ENCODE measurements around the gene KCNC2.

DNA sequence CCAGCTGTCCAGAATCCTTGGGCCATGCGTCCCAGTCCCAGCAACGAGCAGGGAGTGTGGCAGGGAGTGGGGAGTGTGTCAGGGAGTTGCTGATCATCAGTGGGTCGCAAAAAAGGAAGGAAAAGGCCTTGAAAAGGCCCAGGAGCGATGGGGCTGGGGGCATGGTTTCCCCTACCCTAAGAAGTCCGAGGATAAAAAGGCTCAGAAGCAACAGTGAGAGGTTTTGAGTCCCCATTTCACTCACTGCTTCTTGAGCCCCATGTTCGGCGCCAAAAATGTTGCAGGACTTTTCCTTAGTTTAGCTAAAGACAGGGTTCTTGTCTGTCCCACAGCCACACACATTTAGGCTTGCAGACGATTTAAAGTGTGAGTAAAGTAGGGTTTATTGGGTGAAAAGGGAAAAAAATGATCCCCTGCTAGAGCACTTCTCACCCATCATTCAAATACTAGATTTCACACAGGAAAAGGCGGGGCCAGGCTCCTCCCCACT, 189.5 kb downstream of the KCNC2 start:
- TF ChIP-seq, protein P1, sequence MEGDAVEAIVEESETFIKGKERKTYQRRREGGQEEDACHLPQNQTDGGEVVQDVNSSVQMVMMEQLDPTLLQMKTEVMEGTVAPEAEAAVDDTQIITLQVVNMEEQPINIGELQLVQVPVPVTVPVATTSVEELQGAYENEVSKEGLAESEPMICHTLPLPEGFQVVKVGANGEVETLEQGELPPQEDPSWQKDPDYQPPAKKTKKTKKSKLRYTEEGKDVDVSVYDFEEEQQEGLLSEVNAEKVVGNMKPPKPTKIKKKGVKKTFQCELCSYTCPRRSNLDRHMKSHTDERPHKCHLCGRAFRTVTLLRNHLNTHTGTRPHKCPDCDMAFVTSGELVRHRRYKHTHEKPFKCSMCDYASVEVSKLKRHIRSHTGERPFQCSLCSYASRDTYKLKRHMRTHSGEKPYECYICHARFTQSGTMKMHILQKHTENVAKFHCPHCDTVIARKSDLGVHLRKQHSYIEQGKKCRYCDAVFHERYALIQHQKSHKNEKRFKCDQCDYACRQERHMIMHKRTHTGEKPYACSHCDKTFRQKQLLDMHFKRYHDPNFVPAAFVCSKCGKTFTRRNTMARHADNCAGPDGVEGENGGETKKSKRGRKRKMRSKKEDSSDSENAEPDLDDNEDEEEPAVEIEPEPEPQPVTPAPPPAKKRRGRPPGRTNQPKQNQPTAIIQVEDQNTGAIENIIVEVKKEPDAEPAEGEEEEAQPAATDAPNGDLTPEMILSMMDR (conservative IDR thresholded peaks at IDR 0.05 in 1 of 2, IDR thresholded peaks at IDR 0.05 in 1 of 2; ENCODE audit: extremely low read depth in 1 of 2, insufficient read depth in 1 of 2, low read depth in 1 of 2, low read length in 2 of 2): no peak
- no peak for TF ChIP-seq EZH2 (IDR thresholded peaks at IDR 0.05; ENCODE audit: borderline replicate concordance, low read length)

Measured in mammary epithelial cell (primary cell).